ENCODE data around the gene GIMAP6.
"Not testable (repeated sequence)": the region's sequence is repeated elsewhere in the genome, so short reads cannot be mapped to it uniquely, and the experiment has no call there.

The GIMAP6 gene

GRCh38 chr7:150614426-150614825, 17.8 kb downstream of the GIMAP6 start:
- POLR2A ChIA-PET; H3K36me3 ChIP-seq (ENCODE audit: control insufficient read depth in 4 of 4, insufficient read depth in 4 of 4, low read length in 3 of 4); H3K9me3 ChIP-seq (ENCODE audit: control extremely low read depth in 1 of 5, control insufficient read depth in 4 of 5, insufficient read depth in 2 of 5, low read depth in 1 of 5, low read length in 4 of 5); H3K4me3 ChIP-seq (ENCODE audit: control insufficient read depth in 1 of 7, extremely low read depth in 1 of 7, insufficient read depth in 4 of 7, low read depth in 2 of 7, low read length in 6 of 7); CTCF ChIA-PET; DNase-seq; H3K27ac ChIP-seq (ENCODE audit: insufficient read depth in 1 of 2, low read depth in 1 of 2, low read length in 2 of 2, poor library complexity in 1 of 2, severe bottlenecking in 2 of 2); H3K4me1 ChIP-seq (ENCODE audit: control extremely low read depth in 1 of 4, control insufficient read depth in 4 of 4, insufficient read depth in 4 of 4, low read length in 3 of 4); H3K27me3 ChIP-seq (replicated peaks in 2 of 5; ENCODE audit: control insufficient read depth in 4 of 5, insufficient read depth in 5 of 5, low read length in 4 of 5): not testable (repeated sequence)
- WGBS (ENCODE audit: insufficient coverage) = 90% methylated on average over 1 of the region's 1 CpG

DNA sequence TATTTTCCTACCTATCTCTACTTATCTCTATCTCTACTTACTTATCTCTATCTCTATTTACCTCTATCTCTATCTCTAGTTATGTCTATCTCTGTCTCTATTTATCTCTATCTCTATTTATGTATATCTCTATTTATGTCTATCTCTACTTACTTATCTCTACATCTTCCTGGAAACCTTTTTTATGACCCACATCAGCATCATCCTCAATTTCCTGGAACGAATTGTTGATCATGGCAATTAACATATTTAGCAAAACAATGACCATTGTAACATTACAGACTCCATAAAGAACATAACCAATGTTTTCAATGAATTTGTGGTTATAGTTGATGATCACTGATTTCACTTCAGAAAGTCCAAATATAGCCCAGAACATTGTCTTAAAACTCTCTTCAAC, 18.3 kb downstream of the GIMAP6 start:
- no peak for DNase-seq
- H3K27ac ChIP-seq (ENCODE audit: insufficient read depth in 1 of 2, low read depth in 1 of 2, low read length in 2 of 2, poor library complexity in 1 of 2, severe bottlenecking in 2 of 2) = no peak overlapping the region
- WGBS (ENCODE audit: insufficient coverage) = no CpG with 5 or more reads among the region's 1 CpG
- H3K4me1 ChIP-seq (ENCODE audit: control extremely low read depth in 1 of 4, control insufficient read depth in 4 of 4, insufficient read depth in 4 of 4, low read length in 3 of 4) = no peaks in the 10 kb centered on the region
- no peak overlapping the region for H3K4me3 ChIP-seq (ENCODE audit: control insufficient read depth in 1 of 7, extremely low read depth in 1 of 7, insufficient read depth in 4 of 7, low read depth in 2 of 7, low read length in 6 of 7)
- POLR2A ChIA-PET = no interaction called here
- H3K36me3 ChIP-seq (ENCODE audit: control insufficient read depth in 4 of 4, insufficient read depth in 4 of 4, low read length in 3 of 4) = no peaks in the 10 kb centered on the region
- no peaks in the 10 kb centered on the region for H3K9me3 ChIP-seq (ENCODE audit: control extremely low read depth in 1 of 5, control insufficient read depth in 4 of 5, insufficient read depth in 2 of 5, low read depth in 1 of 5, low read length in 4 of 5)
- H3K27me3 ChIP-seq (replicated peaks in 2 of 5; ENCODE audit: control insufficient read depth in 4 of 5, insufficient read depth in 5 of 5, low read length in 4 of 5) = no peaks in the 10 kb centered on the region
- CTCF ChIA-PET = no interaction called here

DNA sequence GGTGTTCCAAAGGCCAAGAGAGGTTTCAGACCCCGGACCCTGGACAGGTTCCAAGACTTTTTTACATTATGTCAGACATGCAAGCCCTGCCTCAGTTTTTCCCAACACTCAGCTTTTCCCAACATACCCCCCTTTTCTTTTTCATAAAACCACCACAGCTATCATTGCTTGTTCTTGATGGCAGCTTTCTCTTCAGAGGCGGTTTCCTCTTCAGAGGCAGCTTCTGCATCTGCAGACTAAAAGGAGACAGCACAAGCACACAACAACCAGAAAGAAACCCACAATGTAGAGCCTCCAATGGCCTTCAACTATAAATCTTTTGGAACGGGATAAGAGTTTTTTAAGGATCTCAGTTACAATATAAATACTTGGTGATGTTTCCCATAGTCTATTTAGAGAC, 19.3 kb downstream of the GIMAP6 start:
- ChIA-PET CTCF (interaction anchor here (1.3 kb wide), 1 partner anchor 9 kb away, joined by 7 read pairs; no protein-coding TSS in a partner anchor), POLR2A (no interaction called here)
- Histone ChIP-seq H3K4me3 (ENCODE audit: control insufficient read depth in 1 of 7, extremely low read depth in 1 of 7, insufficient read depth in 4 of 7, low read depth in 2 of 7, low read length in 6 of 7) (no peak overlapping the region), H3K27ac (ENCODE audit: insufficient read depth in 1 of 2, low read depth in 1 of 2, low read length in 2 of 2, poor library complexity in 1 of 2, severe bottlenecking in 2 of 2) (no peak overlapping the region), H3K36me3 (ENCODE audit: control insufficient read depth in 4 of 4, insufficient read depth in 4 of 4, low read length in 3 of 4) (no peaks in the 10 kb centered on the region), H3K4me1 (ENCODE audit: control extremely low read depth in 1 of 4, control insufficient read depth in 4 of 4, insufficient read depth in 4 of 4, low read length in 3 of 4) (no peaks in the 10 kb centered on the region), H3K27me3 (replicated peaks in 2 of 5; ENCODE audit: control insufficient read depth in 4 of 5, insufficient read depth in 5 of 5, low read length in 4 of 5) (no peaks in the 10 kb centered on the region), H3K9me3 (ENCODE audit: control extremely low read depth in 1 of 5, control insufficient read depth in 4 of 5, insufficient read depth in 2 of 5, low read depth in 1 of 5, low read length in 4 of 5) (no peaks in the 10 kb centered on the region)
- WGBS (ENCODE audit: insufficient coverage) = 100% methylated on average over 1 of the region's 3 CpGs
- DNase-seq = no peak

- ChIA-PET POLR2A (interaction anchor here (0.7 kb wide), 1 partner anchor 16 kb away, joined by 3 read pairs; no protein-coding TSS in a partner anchor), CTCF (interaction anchor here (1.0 kb wide), 1 partner anchor 84 kb away, joined by 3 read pairs; no protein-coding TSS in a partner anchor)
- DNase-seq = no peak
- H3K27ac ChIP-seq (ENCODE audit: insufficient read depth in 1 of 2, low read depth in 1 of 2, low read length in 2 of 2, poor library complexity in 1 of 2, severe bottlenecking in 2 of 2) = no peak overlapping the region
- no peak overlapping the region for H3K4me3 ChIP-seq (ENCODE audit: control insufficient read depth in 1 of 7, extremely low read depth in 1 of 7, insufficient read depth in 4 of 7, low read depth in 2 of 7, low read length in 6 of 7)
- H3K36me3 ChIP-seq (ENCODE audit: control insufficient read depth in 4 of 4, insufficient read depth in 4 of 4, low read length in 3 of 4) = no peaks in the 10 kb centered on the region
- no CpG with 5 or more reads among the region's 1 CpG for WGBS (ENCODE audit: insufficient coverage)
- no peaks in the 10 kb centered on the region for H3K4me1 ChIP-seq (ENCODE audit: control extremely low read depth in 1 of 4, control insufficient read depth in 4 of 4, insufficient read depth in 4 of 4, low read length in 3 of 4)
- peaks cover 0 to 5% (median 0%) of the 10 kb centered on the region in 5 experiments for H3K9me3 ChIP-seq (ENCODE audit: control extremely low read depth in 1 of 5, control insufficient read depth in 4 of 5, insufficient read depth in 2 of 5, low read depth in 1 of 5, low read length in 4 of 5)
- no peaks in the 10 kb centered on the region for H3K27me3 ChIP-seq (replicated peaks in 2 of 5; ENCODE audit: control insufficient read depth in 4 of 5, insufficient read depth in 5 of 5, low read length in 4 of 5)
These were observed 22.0 kb downstream of the GIMAP6 start for GRCh38 chr7:150610233-150610632.

DNA sequence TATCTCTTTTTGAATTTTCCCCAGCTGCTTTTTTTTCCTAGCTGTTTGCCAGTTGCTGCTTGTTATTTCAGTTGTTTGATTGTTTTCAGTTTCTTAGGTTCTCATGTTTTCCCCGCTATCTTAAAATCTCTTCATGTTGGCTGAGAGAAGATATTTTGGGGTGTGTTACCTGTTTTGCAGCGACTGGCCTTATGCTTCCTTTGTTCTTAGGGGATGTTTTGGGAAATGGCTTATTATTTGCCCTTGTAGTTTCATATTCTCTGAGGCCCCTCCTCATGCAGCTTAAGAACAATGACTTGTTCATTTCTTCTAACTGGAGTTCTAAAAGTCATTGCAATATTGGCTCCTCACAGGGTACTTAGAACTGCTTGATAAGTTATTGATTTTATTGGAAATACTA, 28.6 kb downstream of the GIMAP6 start:
- CTCF ChIA-PET; H3K4me3 ChIP-seq (ENCODE audit: control insufficient read depth in 1 of 7, extremely low read depth in 1 of 7, insufficient read depth in 4 of 7, low read depth in 2 of 7, low read length in 6 of 7); H3K27me3 ChIP-seq (replicated peaks in 2 of 5; ENCODE audit: control insufficient read depth in 4 of 5, insufficient read depth in 5 of 5, low read length in 4 of 5); POLR2A ChIA-PET; H3K27ac ChIP-seq (ENCODE audit: insufficient read depth in 1 of 2, low read depth in 1 of 2, low read length in 2 of 2, poor library complexity in 1 of 2, severe bottlenecking in 2 of 2); H3K36me3 ChIP-seq (ENCODE audit: control insufficient read depth in 4 of 4, insufficient read depth in 4 of 4, low read length in 3 of 4); H3K9me3 ChIP-seq (ENCODE audit: control extremely low read depth in 1 of 5, control insufficient read depth in 4 of 5, insufficient read depth in 2 of 5, low read depth in 1 of 5, low read length in 4 of 5); H3K4me1 ChIP-seq (ENCODE audit: control extremely low read depth in 1 of 4, control insufficient read depth in 4 of 4, insufficient read depth in 4 of 4, low read length in 3 of 4): not testable (repeated sequence)
- WGBS (ENCODE audit: insufficient coverage) = no CpG with 5 or more reads among the region's 2 CpGs
- DNase-seq = peak in 1 of 3 donors; percentile 6

GRCh38 chr7:150595361-150595760, 36.8 kb downstream of the GIMAP6 start:
- Histone ChIP-seq H3K27ac (ENCODE audit: insufficient read depth in 1 of 2, low read depth in 1 of 2, low read length in 2 of 2, poor library complexity in 1 of 2, severe bottlenecking in 2 of 2) (no peak overlapping the region), H3K27me3 (replicated peaks in 2 of 5; ENCODE audit: control insufficient read depth in 4 of 5, insufficient read depth in 5 of 5, low read length in 4 of 5) (no peaks in the 10 kb centered on the region), H3K4me3 (ENCODE audit: control insufficient read depth in 1 of 7, extremely low read depth in 1 of 7, insufficient read depth in 4 of 7, low read depth in 2 of 7, low read length in 6 of 7) (no peak overlapping the region), H3K4me1 (ENCODE audit: control extremely low read depth in 1 of 4, control insufficient read depth in 4 of 4, insufficient read depth in 4 of 4, low read length in 3 of 4) (no peaks in the 10 kb centered on the region), H3K9me3 (ENCODE audit: control extremely low read depth in 1 of 5, control insufficient read depth in 4 of 5, insufficient read depth in 2 of 5, low read depth in 1 of 5, low read length in 4 of 5) (peaks cover 2 to 31% (median 7%) of the 10 kb centered on the region in 5 experiments), H3K36me3 (ENCODE audit: control insufficient read depth in 4 of 4, insufficient read depth in 4 of 4, low read length in 3 of 4) (no peaks in the 10 kb centered on the region)
- CTCF ChIA-PET = interaction anchor here (0.6 kb wide), 1 partner anchor 76 kb away, joined by 3 read pairs; no protein-coding TSS in a partner anchor
- POLR2A ChIA-PET = no interaction called here
- no CpG with 5 or more reads among the region's 2 CpGs for WGBS (ENCODE audit: insufficient coverage)
- DNase-seq = no peak

GRCh38 chr7:150594805-150595204, 37.4 kb downstream of the GIMAP6 start:
- H3K27ac ChIP-seq (ENCODE audit: insufficient read depth in 1 of 2, low read depth in 1 of 2, low read length in 2 of 2, poor library complexity in 1 of 2, severe bottlenecking in 2 of 2) = no peak overlapping the region
- 100% methylated on average over 1 of the region's 2 CpGs for WGBS (ENCODE audit: insufficient coverage)
- no peak overlapping the region for H3K4me3 ChIP-seq (ENCODE audit: control insufficient read depth in 1 of 7, extremely low read depth in 1 of 7, insufficient read depth in 4 of 7, low read depth in 2 of 7, low read length in 6 of 7)
- no peaks in the 10 kb centered on the region for H3K4me1 ChIP-seq (ENCODE audit: control extremely low read depth in 1 of 4, control insufficient read depth in 4 of 4, insufficient read depth in 4 of 4, low read length in 3 of 4)
- ChIA-PET CTCF (no interaction called here), POLR2A (interaction anchor here (0.6 kb wide), 1 partner anchor 16 kb away, joined by 3 read pairs; no protein-coding TSS in a partner anchor)
- H3K27me3 ChIP-seq (replicated peaks in 2 of 5; ENCODE audit: control insufficient read depth in 4 of 5, insufficient read depth in 5 of 5, low read length in 4 of 5) = no peaks in the 10 kb centered on the region
- H3K9me3 ChIP-seq (ENCODE audit: control extremely low read depth in 1 of 5, control insufficient read depth in 4 of 5, insufficient read depth in 2 of 5, low read depth in 1 of 5, low read length in 4 of 5) = peaks cover 2 to 31% (median 7%) of the 10 kb centered on the region in 5 experiments
- H3K36me3 ChIP-seq (ENCODE audit: control insufficient read depth in 4 of 4, insufficient read depth in 4 of 4, low read length in 3 of 4) = no peaks in the 10 kb centered on the region
- DNase-seq = no peak
